HepG2 (cell line): Measurements from ENCODE around the gene CCDC85C.

ENCODE experiments used
- ARNT ChIP-seq: fragments of 450-650 bp; IDR thresholded peaks from 2 replicates; pipeline ENCODE4 v1.6.1; 2017
- KLF15 ChIP-seq: sonication (generic); formaldehyde crosslinking; IDR thresholded peaks from 2 replicates; pipeline ENCODE4 v1.8.1; 2023; ENCODE audit warnings: borderline replicate concordance, mild to moderate bottlenecking, inconsistent platforms, missing genetic modification reagents, mixed read lengths
- POLR2A ChIP-seq, 2 experiments: IDR thresholded peaks; 2 replicates each; pipeline ENCODE4 v1.6.1; 2011; ENCODE audit warnings: low read depth in 2 of 2, low read length in 2 of 2, mild to moderate bottlenecking in 1 of 2, moderate library complexity in 1 of 2; ENCODE audit not compliant: insufficient read depth in 1 of 2
- SOX5 ChIP-seq: IDR thresholded peaks from 2 replicates; pipeline ENCODE4 v1.6.1; 2016; ENCODE audit warnings: borderline replicate concordance
- TP53 ChIP-seq: sonication (generic); formaldehyde crosslinking; conservative IDR thresholded peaks from 2 replicates; pipeline ENCODE4 v1.4.0; 2020; ENCODE audit warnings: missing genetic modification reagents
- USF2 ChIP-seq, 2 experiments: sonication (generic) in 1 of 2; formaldehyde crosslinking in 1 of 2; IDR thresholded peaks; 2 replicates each; pipeline versions ENCODE4 v1.5.1 to v1.6.1; 2011 to 2020; ENCODE audit warnings: borderline replicate concordance in 1 of 2, low read depth in 1 of 2, low read length in 1 of 2, mild to moderate bottlenecking in 1 of 2, missing genetic modification reagents in 1 of 2, moderate library complexity in 1 of 2
- ZFP36L1 ChIP-seq: sonication (generic); formaldehyde crosslinking; IDR thresholded peaks from 2 replicates; pipeline ENCODE4 v1.8.0; 2022; ENCODE audit warnings: mild to moderate bottlenecking, missing genetic modification reagents, moderate library complexity
- ZNF10 ChIP-seq: sonication (generic); formaldehyde crosslinking; IDR thresholded peaks from 2 replicates; pipeline ENCODE4 v1.4.0; 2020; ENCODE audit warnings: mild to moderate bottlenecking, low read depth, missing genetic modification reagents, borderline replicate concordance
- ZNF556 ChIP-seq: sonication (generic); formaldehyde crosslinking; IDR thresholded peaks from 2 replicates; pipeline ENCODE4 v1.4.0; 2020; ENCODE audit warnings: mild to moderate bottlenecking, missing genetic modification reagents, borderline replicate concordance
- ZNF616 ChIP-seq: sonication (generic); formaldehyde crosslinking; IDR thresholded peaks from 2 replicates; pipeline ENCODE4 v1.5.0; 2020; ENCODE audit warnings: low read depth, mild to moderate bottlenecking, missing genetic modification reagents
- TF ChIP-seq, protein P1 (sequence below): sonication (generic); formaldehyde crosslinking; IDR thresholded peaks from 2 replicates; pipeline ENCODE4 v1.5.0; 2020; ENCODE audit warnings: mild to moderate bottlenecking, missing genetic modification reagents, moderate library complexity
- TF ChIP-seq, protein P2 (sequence below): sonication (generic); formaldehyde crosslinking; IDR thresholded peaks from 2 replicates; pipeline ENCODE4 v1.5.0; 2020; ENCODE audit warnings: mild to moderate bottlenecking, missing genetic modification reagents
- TF ChIP-seq, protein P3 (sequence below), 2 experiments: IDR thresholded peaks; 2 replicates each; pipeline ENCODE4 v1.6.1; 2011 to 2012; ENCODE audit warnings: low read length in 2 of 2, borderline replicate concordance in 1 of 2, low read depth in 1 of 2, mild to moderate bottlenecking in 1 of 2, moderate library complexity in 1 of 2
- TF ChIP-seq, protein P4 (sequence below): sonication (generic); formaldehyde crosslinking; IDR thresholded peaks from 2 replicates; pipeline ENCODE4 v1.4.0; 2020; ENCODE audit warnings: missing genetic modification reagents

- TF ChIP-seq TP53 (CRISPR knock-in tag) (no peak), ARNT (no peak), ZNF10 (CRISPR knock-in tag) (no peak), POLR2A (IDR thresholded peaks at IDR 0.05; ENCODE audit: insufficient read depth in 1 of 2, low read depth in 2 of 2, low read length in 2 of 2) (no peak), ZFP36L1 (CRISPR knock-in tag) (no peak), KLF15 (CRISPR knock-in tag) (no peak), ZNF616 (CRISPR knock-in tag) (no peak), USF2 (IDR thresholded peaks at IDR 0.05; ENCODE audit: low read depth, low read length) (no peak), USF2 (CRISPR knock-in tag; IDR thresholded peaks at IDR 0.05; ENCODE audit: borderline replicate concordance) (no peak), ZNF556 (CRISPR knock-in tag) (no peak), SOX5 (CRISPR knock-in tag) (no peak)
- TF ChIP-seq, protein P1, sequence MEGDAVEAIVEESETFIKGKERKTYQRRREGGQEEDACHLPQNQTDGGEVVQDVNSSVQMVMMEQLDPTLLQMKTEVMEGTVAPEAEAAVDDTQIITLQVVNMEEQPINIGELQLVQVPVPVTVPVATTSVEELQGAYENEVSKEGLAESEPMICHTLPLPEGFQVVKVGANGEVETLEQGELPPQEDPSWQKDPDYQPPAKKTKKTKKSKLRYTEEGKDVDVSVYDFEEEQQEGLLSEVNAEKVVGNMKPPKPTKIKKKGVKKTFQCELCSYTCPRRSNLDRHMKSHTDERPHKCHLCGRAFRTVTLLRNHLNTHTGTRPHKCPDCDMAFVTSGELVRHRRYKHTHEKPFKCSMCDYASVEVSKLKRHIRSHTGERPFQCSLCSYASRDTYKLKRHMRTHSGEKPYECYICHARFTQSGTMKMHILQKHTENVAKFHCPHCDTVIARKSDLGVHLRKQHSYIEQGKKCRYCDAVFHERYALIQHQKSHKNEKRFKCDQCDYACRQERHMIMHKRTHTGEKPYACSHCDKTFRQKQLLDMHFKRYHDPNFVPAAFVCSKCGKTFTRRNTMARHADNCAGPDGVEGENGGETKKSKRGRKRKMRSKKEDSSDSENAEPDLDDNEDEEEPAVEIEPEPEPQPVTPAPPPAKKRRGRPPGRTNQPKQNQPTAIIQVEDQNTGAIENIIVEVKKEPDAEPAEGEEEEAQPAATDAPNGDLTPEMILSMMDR (CRISPR knock-in tag) = peak; percentile 98
- TF ChIP-seq, protein P2, sequence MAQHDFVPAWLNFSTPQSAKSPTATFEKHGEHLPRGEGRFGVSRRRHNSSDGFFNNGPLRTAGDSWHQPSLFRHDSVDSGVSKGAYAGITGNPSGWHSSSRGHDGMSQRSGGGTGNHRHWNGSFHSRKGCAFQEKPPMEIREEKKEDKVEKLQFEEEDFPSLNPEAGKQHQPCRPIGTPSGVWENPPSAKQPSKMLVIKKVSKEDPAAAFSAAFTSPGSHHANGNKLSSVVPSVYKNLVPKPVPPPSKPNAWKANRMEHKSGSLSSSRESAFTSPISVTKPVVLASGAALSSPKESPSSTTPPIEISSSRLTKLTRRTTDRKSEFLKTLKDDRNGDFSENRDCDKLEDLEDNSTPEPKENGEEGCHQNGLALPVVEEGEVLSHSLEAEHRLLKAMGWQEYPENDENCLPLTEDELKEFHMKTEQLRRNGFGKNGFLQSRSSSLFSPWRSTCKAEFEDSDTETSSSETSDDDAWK = no peak
- TF ChIP-seq, protein P3, sequence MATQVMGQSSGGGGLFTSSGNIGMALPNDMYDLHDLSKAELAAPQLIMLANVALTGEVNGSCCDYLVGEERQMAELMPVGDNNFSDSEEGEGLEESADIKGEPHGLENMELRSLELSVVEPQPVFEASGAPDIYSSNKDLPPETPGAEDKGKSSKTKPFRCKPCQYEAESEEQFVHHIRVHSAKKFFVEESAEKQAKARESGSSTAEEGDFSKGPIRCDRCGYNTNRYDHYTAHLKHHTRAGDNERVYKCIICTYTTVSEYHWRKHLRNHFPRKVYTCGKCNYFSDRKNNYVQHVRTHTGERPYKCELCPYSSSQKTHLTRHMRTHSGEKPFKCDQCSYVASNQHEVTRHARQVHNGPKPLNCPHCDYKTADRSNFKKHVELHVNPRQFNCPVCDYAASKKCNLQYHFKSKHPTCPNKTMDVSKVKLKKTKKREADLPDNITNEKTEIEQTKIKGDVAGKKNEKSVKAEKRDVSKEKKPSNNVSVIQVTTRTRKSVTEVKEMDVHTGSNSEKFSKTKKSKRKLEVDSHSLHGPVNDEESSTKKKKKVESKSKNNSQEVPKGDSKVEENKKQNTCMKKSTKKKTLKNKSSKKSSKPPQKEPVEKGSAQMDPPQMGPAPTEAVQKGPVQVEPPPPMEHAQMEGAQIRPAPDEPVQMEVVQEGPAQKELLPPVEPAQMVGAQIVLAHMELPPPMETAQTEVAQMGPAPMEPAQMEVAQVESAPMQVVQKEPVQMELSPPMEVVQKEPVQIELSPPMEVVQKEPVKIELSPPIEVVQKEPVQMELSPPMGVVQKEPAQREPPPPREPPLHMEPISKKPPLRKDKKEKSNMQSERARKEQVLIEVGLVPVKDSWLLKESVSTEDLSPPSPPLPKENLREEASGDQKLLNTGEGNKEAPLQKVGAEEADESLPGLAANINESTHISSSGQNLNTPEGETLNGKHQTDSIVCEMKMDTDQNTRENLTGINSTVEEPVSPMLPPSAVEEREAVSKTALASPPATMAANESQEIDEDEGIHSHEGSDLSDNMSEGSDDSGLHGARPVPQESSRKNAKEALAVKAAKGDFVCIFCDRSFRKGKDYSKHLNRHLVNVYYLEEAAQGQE (IDR thresholded peaks at IDR 0.05; ENCODE audit: borderline replicate concordance in 1 of 2, low read depth in 1 of 2, low read length in 2 of 2) = no peak
- TF ChIP-seq, protein P4, sequence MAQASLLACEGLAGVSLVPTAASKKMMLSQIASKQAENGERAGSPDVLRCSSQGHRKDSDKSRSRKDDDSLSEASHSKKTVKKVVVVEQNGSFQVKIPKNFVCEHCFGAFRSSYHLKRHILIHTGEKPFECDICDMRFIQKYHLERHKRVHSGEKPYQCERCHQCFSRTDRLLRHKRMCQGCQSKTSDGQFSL (CRISPR knock-in tag) = no peak
Observed at GRCh38 chr14:99518441-99519346, 85.3 kb downstream of the CCDC85C start.
